Keratinocyte (primary cell): ENCODE results near the gene NAPA. TPM values are rescaled to one million over a fixed set of nuclear protein-coding genes. Genes with fewer than 3 reads are reported as not detected.

Source experiments
- DNase-seq: peaks from one replicate; pipeline ENCODE4 v3.0.0-alpha.2; 2011; ENCODE audit warnings: low read depth, missing footprints, low spot score
- FAIRE-seq: peaks from 2 replicates; lab custom pipeline; 2011; peaks lifted over from hg19 to GRCh38; lab: Jason Lieb, UNC
- H2AFZ ChIP-seq: 2 replicates; pipeline ENCODE4 v1.6.0; 2012; ENCODE audit warnings: low read length, control low read depth, inconsistent platforms; ENCODE audit not compliant: control insufficient read depth
- H3K27ac ChIP-seq: 2 replicates; pipeline ENCODE4 v1.5.1; 2011; ENCODE audit warnings: low read length; ENCODE audit not compliant: control insufficient read depth, insufficient read depth
- H3K27me3 ChIP-seq: 3 replicates; pipeline ENCODE4 v1.6.0; 2011; ENCODE audit warnings: low read length; ENCODE audit not compliant: control insufficient read depth, insufficient read depth; ENCODE audit errors: extremely low read depth
- H3K36me3 ChIP-seq, 2 experiments: 2 replicates in 1 of 2; 3 replicates in 1 of 2; pipeline ENCODE4 v1.5.1; 2011; ENCODE audit warnings: low read length in 2 of 2, mild to moderate bottlenecking in 1 of 2; ENCODE audit not compliant: control insufficient read depth in 2 of 2, insufficient read depth in 2 of 2; ENCODE audit errors: extremely low read depth in 1 of 2
- H3K4me1 ChIP-seq: 3 replicates; pipeline ENCODE4 v1.5.1; 2011; ENCODE audit warnings: low read length; ENCODE audit not compliant: control insufficient read depth, insufficient read depth; ENCODE audit errors: extremely low read depth
- H3K4me2 ChIP-seq: 3 replicates; pipeline ENCODE4 v1.6.0; 2011; ENCODE audit warnings: low read depth, low read length; ENCODE audit not compliant: control insufficient read depth, insufficient read depth; ENCODE audit errors: extremely low read depth
- H3K4me3 ChIP-seq, 3 experiments: fragments of 200-600 bp in 1 of 3; sonication (generic) in 1 of 3; 2 replicates in 2 of 3; 3 replicates in 1 of 3; pipeline ENCODE4 v1.5.1; 2011 to 2016; ENCODE audit warnings: low read length in 3 of 3, mild to moderate bottlenecking in 3 of 3, control low read depth in 2 of 3, inconsistent platforms in 1 of 3, low read depth in 1 of 3, mixed read lengths in 1 of 3, mixed run types in 1 of 3, moderate library complexity in 1 of 3; ENCODE audit not compliant: control insufficient read depth in 2 of 3, insufficient read depth in 2 of 3; ENCODE audit errors: extremely low read depth in 1 of 3
- H3K79me2 ChIP-seq: 2 replicates; pipeline ENCODE4 v1.6.0; 2012; ENCODE audit warnings: low read length; ENCODE audit not compliant: control insufficient read depth, insufficient read depth
- H3K9ac ChIP-seq: 3 replicates; pipeline ENCODE4 v1.6.0; 2011; ENCODE audit warnings: low read length; ENCODE audit not compliant: control insufficient read depth, insufficient read depth; ENCODE audit errors: extremely low read depth
- H3K9me1 ChIP-seq: 3 replicates; pipeline ENCODE4 v1.6.0; 2011; ENCODE audit warnings: low read length; ENCODE audit not compliant: control insufficient read depth, insufficient read depth; ENCODE audit errors: extremely low read depth
- H3K9me3 ChIP-seq: 2 replicates; pipeline ENCODE4 v1.5.1; 2012; ENCODE audit warnings: low read depth, low read length; ENCODE audit not compliant: control insufficient read depth
- H4K20me1 ChIP-seq: 3 replicates; pipeline ENCODE4 v1.6.0; 2011; ENCODE audit warnings: low read length; ENCODE audit not compliant: control insufficient read depth, insufficient read depth; ENCODE audit errors: extremely low read depth
- EZH2 ChIP-seq: IDR thresholded peaks from one replicate; pipeline ENCODE4 v1.6.1; 2012; ENCODE audit warnings: inconsistent platforms, mild to moderate bottlenecking, low read length, moderate library complexity
- dilution Hi-C: fragments of 300-500 bp; cut with MboI; formaldehyde crosslinking; loops from one replicate; pipeline ENCODE4 v1.7.0; 2020; ENCODE audit warnings: low sequenced_read_pairs; ENCODE audit not compliant: extremely low pct_ligation_motif_present
- polyA plus RNA-seq, 5 experiments: library from polyadenylated mRNA; depleted of rRNA in 3 of 5; stranded (reverse) in 3 of 5; stranded (forward) in 1 of 5; unstranded in 1 of 5; fragments of >200 nt; gene quantifications; 1 replicate in 1 of 5; 2 replicates in 3 of 5; 3 replicates in 1 of 5; pipeline versions ENCODE4 v1.2.1 to v1.2.3, GENCODE V29; 2011 to 2012; ENCODE audit warnings: missing spikeins in 2 of 5, low read depth in 1 of 5, low replicate concordance in 1 of 5
- TF ChIP-seq, protein P1 (sequence below), 3 experiments: IDR thresholded peaks in 1 of 3; conservative IDR thresholded peaks in 1 of 3; optimal IDR thresholded peaks in 1 of 3; 2 replicates in 2 of 3; 3 replicates in 1 of 3; pipeline versions ENCODE3 to v1.5.1; 2011; ENCODE audit warnings: low read length in 3 of 3, mild to moderate bottlenecking in 3 of 3, moderate library complexity in 2 of 3, control low read depth in 1 of 3, inconsistent platforms in 1 of 3; ENCODE audit not compliant: insufficient read depth in 2 of 3; ENCODE audit errors: extremely low read depth in 1 of 3

The NAPA gene
- polyA plus RNA-seq, 1 donor (not counting 4 experiments of a cell fraction or from before 2014, with no cell fraction given), result 89.0 TPM

DNA sequence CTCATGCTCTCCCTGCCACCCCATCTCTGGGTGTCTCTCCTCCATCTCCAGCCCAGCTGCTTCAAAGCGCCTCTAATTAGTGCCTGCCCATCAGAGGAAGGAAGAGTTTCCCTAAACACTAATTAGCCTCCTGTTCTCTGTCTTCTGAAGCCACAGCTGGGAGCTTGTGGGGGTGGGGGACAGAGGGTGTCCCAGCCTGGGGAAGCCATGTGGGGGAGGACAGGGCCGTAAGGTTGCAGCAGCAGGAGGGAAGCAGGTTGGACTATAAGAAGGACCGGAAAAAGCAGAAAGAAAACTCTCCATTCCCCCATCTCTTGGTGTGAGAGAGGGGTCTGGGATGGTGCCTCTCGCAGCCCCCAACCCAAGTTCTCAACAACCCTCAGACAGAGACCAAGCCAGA lies 69.3 kb downstream of the NAPA start:
- peaks cover 2% of the 10 kb centered on the region for H4K20me1 ChIP-seq
- H2AFZ ChIP-seq, result no peak overlapping the region
- TF ChIP-seq, protein P1, sequence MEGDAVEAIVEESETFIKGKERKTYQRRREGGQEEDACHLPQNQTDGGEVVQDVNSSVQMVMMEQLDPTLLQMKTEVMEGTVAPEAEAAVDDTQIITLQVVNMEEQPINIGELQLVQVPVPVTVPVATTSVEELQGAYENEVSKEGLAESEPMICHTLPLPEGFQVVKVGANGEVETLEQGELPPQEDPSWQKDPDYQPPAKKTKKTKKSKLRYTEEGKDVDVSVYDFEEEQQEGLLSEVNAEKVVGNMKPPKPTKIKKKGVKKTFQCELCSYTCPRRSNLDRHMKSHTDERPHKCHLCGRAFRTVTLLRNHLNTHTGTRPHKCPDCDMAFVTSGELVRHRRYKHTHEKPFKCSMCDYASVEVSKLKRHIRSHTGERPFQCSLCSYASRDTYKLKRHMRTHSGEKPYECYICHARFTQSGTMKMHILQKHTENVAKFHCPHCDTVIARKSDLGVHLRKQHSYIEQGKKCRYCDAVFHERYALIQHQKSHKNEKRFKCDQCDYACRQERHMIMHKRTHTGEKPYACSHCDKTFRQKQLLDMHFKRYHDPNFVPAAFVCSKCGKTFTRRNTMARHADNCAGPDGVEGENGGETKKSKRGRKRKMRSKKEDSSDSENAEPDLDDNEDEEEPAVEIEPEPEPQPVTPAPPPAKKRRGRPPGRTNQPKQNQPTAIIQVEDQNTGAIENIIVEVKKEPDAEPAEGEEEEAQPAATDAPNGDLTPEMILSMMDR (optimal IDR thresholded peaks at IDR 0.05 in 1 of 3, IDR thresholded peaks at IDR 0.05 in 1 of 3, conservative IDR thresholded peaks at IDR 0.05 in 1 of 3; ENCODE audit: extremely low read depth in 1 of 3, insufficient read depth in 2 of 3, low read length in 3 of 3), result no peak
- TF ChIP-seq EZH2, result no peak
- no peak overlapping the region for H3K4me3 ChIP-seq
- no peaks in the 10 kb centered on the region for H3K79me2 ChIP-seq
- H3K9me1 ChIP-seq, result no peaks in the 10 kb centered on the region
- H3K4me2 ChIP-seq, result peak overlapping the region; percentile 37
- H3K36me3 ChIP-seq, result no peaks in the 10 kb centered on the region
- H3K9ac ChIP-seq, result no peak overlapping the region
- peaks cover 3% of the 10 kb centered on the region for H3K4me1 ChIP-seq
- H3K27me3 ChIP-seq, result peaks cover 67% of the 10 kb centered on the region
- FAIRE-seq (no peak), DNase-seq (no peak)
- dilution Hi-C loops, result no loop called here
- no peak overlapping the region for H3K27ac ChIP-seq
- no peaks in the 10 kb centered on the region for H3K9me3 ChIP-seq

DNA sequence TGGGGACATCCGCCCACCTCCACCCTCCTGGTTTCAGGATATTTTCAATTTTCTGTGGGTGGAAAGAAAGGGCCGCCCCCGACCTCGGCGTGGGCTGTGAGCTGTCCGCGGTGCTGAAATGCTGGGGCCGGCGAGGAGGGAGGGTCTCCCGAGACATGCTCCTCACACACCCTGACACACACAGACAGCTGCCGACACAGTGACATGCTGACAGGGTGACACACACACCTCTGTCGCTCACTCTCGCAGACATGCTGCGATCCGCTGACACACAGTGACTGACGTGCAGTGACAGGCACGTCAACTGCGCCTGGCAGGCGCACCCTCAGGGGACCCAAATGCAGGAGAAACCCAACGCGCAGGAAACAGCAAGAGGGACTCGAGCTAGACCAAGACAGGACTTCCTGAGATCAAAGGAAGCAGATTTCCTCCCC lies 70.5 kb downstream of the NAPA start:
- dilution Hi-C loops, result no loop called here
- Histone ChIP-seq H3K27me3 (peaks cover 58% of the 10 kb centered on the region), H2AFZ (no peak overlapping the region)

More for the DNA sequence above, 70.5 kb downstream of the NAPA start:
- H3K79me2 ChIP-seq, result no peaks in the 10 kb centered on the region
- no peaks in the 10 kb centered on the region for H3K9me3 ChIP-seq
- DNase-seq, result no peak
- H3K27ac ChIP-seq, result no peak overlapping the region
- no peaks in the 10 kb centered on the region for H3K36me3 ChIP-seq
- H3K9ac ChIP-seq, result no peak overlapping the region
- H3K9me1 ChIP-seq, result no peaks in the 10 kb centered on the region
- H3K4me3 ChIP-seq, result no peak overlapping the region
- TF ChIP-seq, protein P1 (optimal IDR thresholded peaks at IDR 0.05 in 1 of 3, IDR thresholded peaks at IDR 0.05 in 1 of 3, conservative IDR thresholded peaks at IDR 0.05 in 1 of 3; ENCODE audit: extremely low read depth in 1 of 3, insufficient read depth in 2 of 3, low read length in 3 of 3), result no peak
- no peak for TF ChIP-seq EZH2
- peaks cover 2% of the 10 kb centered on the region for H4K20me1 ChIP-seq
- H3K4me2 ChIP-seq, result no peak overlapping the region
- FAIRE-seq, result no peak
- H3K4me1 ChIP-seq, result peaks cover 3% of the 10 kb centered on the region
